HG02759 (cell line): ENCODE results near the gene GRK3.

Source experiments
- ATAC-seq: cut with Tn5 transposase; IDR thresholded peaks from one replicate; pipeline ENCODE4 v1.9.1; 2021; ENCODE audit warnings: mild to moderate bottlenecking, moderate library complexity; ENCODE audit not compliant: unreplicated experiment

Gene GRK3

GRCh38 chr22:25722223-25722622, 157.7 kb downstream of the GRK3 start:
- no peak for ATAC-seq

DNA sequence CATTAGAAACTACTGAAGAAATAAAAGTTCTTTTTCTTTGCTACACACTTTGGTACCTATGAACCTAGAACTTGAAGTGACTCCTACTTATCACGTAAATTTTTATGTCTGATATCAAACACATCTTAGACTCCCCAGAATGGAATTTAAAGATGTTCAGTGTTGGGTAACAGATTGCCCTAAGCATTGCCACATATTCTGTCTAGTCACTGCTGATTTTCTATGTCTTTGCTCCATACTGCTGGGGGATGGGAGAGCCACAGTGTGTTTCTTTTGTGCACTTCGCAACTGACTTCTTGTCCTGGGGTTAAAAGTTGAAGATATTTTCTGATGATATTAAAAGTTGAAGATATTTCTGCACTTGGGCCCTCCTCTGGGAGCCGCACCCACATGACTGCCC, 158.2 kb downstream of the GRK3 start:
- ATAC-seq: no peak

DNA sequence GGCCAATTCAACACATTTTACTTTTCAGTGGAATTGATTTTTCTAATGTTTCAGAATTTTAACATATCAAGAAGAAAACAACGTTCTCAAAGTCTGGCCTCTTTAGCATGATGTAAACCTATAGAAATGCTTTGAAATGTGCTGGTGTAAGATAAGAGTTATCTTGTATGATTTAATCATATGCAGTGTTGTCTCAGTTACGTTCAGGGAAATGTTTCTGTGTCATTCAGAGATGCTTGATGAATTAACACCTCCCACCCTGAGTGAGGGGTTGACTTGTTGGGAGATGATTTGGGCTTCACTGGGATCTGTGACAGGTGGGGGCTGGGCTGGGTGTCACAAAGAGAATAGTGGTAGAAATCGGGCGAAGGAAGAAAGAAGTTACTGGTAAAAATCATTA, 161.8 kb downstream of the GRK3 start:
- no peak for ATAC-seq

DNA sequence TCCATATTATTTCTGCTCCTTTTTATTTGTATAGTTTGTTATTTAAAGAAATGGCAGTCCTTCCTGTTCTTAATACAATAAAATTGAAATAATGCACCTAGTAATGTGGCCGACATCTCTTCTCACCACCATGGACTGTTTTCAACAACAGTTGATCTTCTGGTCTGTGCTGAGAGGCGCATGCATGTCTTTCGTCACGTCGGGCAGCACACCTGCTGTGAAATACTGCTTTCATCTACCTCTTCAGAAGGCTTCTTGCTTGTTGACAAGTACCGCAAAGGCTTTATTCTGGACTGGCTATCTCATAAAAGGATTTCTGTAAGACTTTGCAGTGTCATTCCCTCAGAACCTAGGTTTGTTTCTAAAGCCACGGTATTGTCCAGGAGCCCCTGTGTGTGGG, 163.6 kb downstream of the GRK3 start:
- ATAC-seq: no peak

DNA sequence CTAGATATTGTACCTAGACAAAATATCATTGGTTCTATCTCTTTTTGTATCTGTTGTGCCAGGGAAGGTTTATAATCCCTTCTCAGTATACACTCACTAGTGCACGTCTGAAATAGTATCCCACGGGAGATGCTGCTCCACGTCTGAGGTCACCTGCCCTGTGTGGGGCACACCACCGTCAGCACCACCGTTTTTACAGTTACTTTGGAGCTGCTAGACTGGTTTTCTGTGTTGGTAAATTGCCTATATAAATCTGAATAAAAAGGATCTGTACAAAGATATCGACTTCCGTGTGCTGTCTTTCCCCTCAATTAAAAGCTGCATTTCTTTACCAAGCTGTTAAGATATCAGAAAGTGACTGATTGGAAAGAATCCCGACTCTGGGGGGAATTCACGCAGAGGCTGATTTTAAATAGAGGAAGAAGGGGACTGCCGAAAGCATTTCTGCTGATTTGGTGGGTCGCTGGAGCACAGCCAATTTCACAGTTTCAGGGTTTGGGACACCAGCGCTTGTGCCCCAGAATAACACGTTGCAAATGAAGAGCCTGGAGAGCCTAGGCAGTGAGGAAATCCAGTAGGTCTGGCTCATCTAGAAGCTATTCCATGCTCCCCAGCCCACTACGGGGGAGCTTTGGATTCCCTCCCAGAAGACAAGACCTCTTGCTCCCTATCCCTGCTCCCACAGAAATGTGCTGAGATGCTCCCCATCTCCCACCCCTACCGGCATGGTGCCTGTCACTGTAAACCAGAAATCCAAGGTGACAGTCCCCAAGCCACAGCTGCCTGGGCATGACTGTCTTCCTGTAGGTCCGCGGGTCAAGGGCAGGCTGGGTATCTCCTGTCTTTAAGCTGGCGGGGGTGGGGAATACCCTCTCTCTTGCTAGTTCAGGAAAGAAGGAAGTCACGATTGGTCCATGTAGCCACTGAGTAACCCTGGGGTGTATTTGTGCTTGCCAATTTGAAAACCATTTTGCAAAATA, 164.8 kb downstream of the GRK3 start:
- ATAC-seq: no peak

- ATAC-seq: no peak
Measured at GRCh38 chr22:25735650-25736049, 171.2 kb downstream of the GRK3 start.

DNA sequence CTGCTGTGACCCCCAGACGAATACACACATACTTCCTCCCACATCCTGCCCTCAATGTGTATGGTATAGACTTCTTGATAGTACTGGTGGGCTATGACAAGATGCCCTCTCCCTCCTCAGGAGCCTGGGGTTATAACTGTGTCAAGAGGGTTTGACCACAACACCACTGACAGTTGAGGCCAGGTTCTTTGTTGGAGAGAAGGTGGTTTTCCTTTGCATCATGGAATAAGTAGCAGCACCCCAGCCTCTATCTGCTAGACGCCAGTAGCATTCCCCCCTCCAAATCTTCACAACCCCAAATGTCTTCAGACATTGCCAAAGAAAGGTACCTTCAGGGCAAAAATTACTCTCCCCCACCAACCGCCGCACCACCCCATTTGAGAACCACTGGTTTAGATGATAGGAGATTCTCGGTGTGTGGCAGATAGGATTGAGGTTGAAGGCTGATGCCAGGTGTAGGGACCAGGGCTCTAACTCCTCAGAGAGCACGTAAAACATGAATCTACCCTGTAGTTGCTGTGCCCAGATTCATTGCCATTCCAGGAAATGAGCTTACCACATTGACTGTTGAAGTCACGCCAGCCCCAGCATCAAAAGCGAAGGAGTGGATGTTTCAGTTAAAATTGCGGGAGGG, 172.0 kb downstream of the GRK3 start:
- ATAC-seq: no peak

GRCh38 chr22:25739659-25740344, 175.3 kb downstream of the GRK3 start:
- no peak for ATAC-seq

- no peak for ATAC-seq
Measured at GRCh38 chr22:25741692-25742626, 177.5 kb downstream of the GRK3 start, which contains the start of gene MYO18B. Gene MYO18B, plus strand, starts transcription at chr22:25742188. Its CDS starts 18,905 bp downstream, at chr22:25761093.

DNA sequence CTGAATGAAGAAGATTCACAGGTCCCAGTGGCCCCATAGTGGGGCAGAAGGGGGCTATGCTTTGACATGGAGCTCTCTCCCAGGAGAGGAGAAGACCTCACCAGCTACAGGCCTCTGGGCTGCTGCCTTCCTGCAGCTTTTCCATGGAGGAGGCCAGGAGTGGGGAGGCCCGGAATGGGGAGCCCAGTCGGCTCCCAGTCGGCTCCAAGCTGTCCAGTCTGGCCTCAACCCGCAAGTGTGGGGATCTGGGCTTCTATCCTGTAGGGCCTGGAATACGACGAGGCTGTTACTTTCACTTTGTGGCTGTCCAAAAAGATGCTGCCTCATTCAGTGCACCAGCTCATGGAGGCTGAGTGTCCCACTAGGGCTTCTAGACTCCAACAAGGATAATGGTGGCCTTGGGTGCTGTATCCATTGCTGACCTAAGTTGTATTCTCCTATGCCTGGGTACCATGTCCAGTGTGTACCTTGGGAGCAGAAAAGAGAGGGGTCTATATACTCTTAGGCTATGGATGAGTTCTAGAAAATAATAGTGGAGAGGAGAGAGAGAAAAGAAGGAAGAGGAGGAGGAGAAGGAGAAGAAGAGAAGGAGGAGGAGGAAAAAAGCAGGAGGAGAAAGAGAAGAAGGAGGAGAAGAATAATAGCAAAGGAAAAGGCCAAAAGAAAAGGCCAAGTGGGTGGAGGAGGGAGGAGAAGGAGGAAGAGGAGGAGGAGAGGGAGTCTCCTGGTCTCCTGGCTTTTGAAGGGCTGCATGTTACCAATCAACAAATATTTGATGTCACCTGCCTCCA, 178.6 kb downstream of the GRK3 start:
- no peak for ATAC-seq

GRCh38 chr22:25744694-25745093, 180.2 kb downstream of the GRK3 start:
- no peak for ATAC-seq

DNA sequence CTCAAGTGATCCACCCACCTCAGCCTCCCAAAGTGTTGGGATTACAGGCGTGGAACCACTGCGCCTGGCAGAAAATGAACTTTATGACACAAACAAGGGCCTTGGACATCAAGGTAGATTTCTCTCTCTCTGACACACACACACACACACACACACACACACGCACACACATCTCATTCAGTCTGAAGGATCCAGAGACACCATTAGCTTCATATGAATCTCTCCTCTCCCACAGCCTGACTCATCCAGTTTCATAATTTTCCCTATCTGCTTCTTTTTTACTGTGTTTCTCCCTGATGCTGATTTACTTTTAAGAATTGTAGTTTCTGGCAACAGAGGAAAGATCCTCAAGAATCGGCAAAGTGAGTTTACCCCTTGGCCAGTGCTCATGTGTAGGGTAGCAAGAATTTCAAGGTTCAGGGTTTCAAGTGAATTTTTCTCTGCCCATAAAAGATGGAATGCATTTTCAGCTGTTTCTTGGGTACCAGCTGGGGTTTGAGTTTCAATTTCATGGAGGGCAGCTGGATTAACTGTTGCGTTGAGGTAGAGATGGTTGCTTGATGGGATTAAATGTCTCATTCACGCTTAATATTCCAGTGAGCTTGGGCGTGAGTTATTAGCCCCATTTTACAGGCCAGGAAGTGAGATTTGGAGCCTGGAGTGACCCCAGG, 181.0 kb downstream of the GRK3 start:
- no peak for ATAC-seq

DNA sequence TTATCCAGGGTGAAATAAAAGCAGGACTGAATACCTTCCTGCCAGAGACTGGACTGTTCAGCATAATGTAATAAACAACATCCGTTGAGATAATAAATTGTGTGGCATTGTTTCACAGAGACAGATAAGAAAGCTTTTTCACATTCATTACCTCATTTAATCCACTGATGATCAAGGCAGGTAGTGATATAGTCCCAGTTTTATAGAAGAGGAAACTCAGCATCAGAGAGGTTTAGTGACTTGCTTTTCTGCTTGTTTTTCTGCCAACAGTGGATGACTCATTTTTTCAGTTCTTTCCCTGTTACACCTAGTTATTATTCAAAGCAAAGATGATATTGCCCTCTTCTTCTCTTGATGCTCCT, 181.5 kb downstream of the GRK3 start:
- no peak for ATAC-seq

GRCh38 chr22:25747245-25747944, 182.9 kb downstream of the GRK3 start:
- ATAC-seq: no peak

GRCh38 chr22:25748140-25748539, 183.7 kb downstream of the GRK3 start:
- ATAC-seq: no peak

GRCh38 chr22:25748704-25749103, 184.2 kb downstream of the GRK3 start:
- ATAC-seq: no peak

DNA sequence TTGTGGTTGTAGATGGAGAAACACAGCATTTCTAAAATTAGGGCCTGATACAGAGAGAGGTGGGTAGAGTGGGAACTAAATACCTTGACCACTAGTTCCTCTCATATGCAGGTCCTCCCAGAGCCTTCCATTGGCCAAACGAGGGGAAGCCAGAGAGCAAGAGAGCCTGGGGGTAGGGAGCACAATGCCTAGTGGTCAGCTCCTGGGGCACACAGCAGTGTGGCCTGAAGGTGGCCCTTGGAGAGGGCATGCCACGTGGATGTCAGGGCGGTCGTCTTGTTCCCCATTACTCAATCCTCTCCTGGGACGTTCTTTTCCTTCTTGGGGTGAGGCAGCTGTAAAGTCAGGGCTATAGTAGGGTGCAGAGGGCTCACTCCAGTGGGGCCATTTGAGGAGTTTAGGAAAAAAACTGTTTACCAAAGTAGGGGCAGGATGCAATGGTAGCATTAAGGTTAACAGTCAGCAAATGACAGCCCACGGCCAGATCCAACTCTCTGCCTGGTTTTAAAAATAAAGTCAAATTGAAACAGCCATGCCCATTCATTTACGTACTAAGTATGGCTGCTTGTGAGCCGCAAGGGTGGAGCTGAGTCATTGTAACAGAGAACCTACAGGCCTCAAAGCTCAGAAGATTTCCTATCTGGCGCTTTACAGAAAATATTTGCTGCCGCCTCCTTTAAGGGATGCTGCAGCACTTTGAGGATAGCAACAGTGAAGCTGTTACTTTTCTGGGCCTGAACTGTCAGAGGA, 185.1 kb downstream of the GRK3 start:
- peak; percentile 78 for ATAC-seq
